ENCODE measurements around the gene PSMA6. TPM values are rescaled to one million over a fixed set of nuclear protein-coding genes. Genes with fewer than 3 reads are reported as not detected.

The PSMA6 gene
- total and polyA plus RNA-seq, 10 of the 15 experiments (the other 5 are each of a cell fraction or from before 2014, with no cell fraction given), result 267 to 1,363 (median 402) TPM

DNA sequence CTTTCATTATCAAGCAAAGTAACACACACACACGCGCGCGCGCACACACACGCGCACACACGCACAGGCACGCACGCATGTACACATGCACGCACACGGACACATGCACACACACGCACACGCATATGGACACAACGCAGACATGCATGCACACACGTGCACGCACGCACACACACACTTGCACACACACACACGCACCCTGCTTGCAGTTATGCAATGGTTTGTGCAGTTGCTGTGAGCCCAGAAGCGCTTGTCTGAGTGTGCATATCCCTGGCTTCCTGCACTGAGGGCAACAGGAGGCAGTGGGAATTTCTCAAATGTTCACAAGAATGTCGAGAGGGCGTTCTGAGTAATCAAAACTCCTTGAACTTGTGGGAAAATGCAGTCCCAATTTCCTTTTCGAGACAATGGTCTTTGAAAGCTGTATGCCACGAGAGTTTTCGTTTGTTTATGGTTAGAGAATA is 70.8 kb downstream of the PSMA6 start (continued):
- TF ChIP-seq, protein P1, sequence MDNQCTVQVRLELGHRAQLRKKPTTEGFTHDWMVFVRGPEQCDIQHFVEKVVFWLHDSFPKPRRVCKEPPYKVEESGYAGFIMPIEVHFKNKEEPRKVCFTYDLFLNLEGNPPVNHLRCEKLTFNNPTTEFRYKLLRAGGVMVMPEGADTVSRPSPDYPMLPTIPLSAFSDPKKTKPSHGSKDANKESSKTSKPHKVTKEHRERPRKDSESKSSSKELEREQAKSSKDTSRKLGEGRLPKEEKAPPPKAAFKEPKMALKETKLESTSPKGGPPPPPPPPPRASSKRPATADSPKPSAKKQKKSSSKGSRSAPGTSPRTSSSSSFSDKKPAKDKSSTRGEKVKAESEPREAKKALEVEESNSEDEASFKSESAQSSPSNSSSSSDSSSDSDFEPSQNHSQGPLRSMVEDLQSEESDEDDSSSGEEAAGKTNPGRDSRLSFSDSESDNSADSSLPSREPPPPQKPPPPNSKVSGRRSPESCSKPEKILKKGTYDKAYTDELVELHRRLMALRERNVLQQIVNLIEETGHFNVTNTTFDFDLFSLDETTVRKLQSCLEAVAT (IDR thresholded peaks at IDR 0.05), result no peak
- TF ChIP-seq, protein P2, sequence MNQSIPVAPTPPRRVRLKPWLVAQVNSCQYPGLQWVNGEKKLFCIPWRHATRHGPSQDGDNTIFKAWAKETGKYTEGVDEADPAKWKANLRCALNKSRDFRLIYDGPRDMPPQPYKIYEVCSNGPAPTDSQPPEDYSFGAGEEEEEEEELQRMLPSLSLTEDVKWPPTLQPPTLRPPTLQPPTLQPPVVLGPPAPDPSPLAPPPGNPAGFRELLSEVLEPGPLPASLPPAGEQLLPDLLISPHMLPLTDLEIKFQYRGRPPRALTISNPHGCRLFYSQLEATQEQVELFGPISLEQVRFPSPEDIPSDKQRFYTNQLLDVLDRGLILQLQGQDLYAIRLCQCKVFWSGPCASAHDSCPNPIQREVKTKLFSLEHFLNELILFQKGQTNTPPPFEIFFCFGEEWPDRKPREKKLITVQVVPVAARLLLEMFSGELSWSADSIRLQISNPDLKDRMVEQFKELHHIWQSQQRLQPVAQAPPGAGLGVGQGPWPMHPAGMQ (IDR thresholded peaks at IDR 0.05; ENCODE audit: borderline replicate concordance), result no peak
- TF ChIP-seq, protein P3, sequence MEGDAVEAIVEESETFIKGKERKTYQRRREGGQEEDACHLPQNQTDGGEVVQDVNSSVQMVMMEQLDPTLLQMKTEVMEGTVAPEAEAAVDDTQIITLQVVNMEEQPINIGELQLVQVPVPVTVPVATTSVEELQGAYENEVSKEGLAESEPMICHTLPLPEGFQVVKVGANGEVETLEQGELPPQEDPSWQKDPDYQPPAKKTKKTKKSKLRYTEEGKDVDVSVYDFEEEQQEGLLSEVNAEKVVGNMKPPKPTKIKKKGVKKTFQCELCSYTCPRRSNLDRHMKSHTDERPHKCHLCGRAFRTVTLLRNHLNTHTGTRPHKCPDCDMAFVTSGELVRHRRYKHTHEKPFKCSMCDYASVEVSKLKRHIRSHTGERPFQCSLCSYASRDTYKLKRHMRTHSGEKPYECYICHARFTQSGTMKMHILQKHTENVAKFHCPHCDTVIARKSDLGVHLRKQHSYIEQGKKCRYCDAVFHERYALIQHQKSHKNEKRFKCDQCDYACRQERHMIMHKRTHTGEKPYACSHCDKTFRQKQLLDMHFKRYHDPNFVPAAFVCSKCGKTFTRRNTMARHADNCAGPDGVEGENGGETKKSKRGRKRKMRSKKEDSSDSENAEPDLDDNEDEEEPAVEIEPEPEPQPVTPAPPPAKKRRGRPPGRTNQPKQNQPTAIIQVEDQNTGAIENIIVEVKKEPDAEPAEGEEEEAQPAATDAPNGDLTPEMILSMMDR (IDR thresholded peaks at IDR 0.05 in 2 of 3, conservative IDR thresholded peaks at IDR 0.05 in 1 of 3; ENCODE audit: control insufficient read depth in 2 of 3, extremely low read depth in 1 of 3, insufficient read depth in 1 of 3, low read depth in 3 of 3, low read length in 3 of 3), result no peak
- TF ChIP-seq, protein P4, sequence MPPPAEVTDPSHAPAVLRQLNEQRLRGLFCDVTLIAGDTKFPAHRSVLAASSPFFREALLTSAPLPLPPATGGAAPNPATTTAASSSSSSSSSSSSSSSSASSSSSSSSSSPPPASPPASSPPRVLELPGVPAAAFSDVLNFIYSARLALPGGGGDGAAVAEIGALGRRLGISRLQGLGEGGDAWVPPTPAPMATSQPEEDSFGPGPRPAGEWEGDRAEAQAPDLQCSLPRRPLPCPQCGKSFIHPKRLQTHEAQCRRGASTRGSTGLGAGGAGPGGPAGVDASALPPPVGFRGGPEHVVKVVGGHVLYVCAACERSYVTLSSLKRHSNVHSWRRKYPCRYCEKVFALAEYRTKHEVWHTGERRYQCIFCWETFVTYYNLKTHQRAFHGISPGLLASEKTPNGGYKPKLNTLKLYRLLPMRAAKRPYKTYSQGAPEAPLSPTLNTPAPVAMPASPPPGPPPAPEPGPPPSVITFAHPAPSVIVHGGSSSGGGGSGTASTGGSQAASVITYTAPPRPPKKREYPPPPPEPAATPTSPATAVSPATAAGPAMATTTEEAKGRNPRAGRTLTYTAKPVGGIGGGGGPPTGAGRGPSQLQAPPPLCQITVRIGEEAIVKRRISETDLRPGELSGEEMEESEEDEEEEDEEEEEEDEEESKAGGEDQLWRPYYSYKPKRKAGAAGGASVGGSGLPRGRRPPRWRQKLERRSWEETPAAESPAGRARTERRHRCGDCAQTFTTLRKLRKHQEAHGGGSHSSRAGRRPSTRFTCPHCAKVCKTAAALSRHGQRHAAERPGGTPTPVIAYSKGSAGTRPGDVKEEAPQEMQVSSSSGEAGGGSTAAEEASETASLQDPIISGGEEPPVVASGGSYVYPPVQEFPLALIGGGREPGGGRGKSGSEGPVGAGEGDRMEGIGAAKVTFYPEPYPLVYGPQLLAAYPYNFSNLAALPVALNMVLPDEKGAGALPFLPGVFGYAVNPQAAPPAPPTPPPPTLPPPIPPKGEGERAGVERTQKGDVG (CRISPR knock-in tag; IDR thresholded peaks at IDR 0.05), result no peak

Measured in GM12878 (cell line).